ENCODE measurements around the gene NSD1. TPM values are rescaled to one million over a fixed set of nuclear protein-coding genes. Genes with fewer than 3 reads are reported as not detected.

The NSD1 gene
- total and polyA plus RNA-seq, 9 of the 15 experiments (the other 6 are each of a cell fraction or from before 2014, with no cell fraction given), result 3.8 to 51.0 (median 24.7) TPM

DNA sequence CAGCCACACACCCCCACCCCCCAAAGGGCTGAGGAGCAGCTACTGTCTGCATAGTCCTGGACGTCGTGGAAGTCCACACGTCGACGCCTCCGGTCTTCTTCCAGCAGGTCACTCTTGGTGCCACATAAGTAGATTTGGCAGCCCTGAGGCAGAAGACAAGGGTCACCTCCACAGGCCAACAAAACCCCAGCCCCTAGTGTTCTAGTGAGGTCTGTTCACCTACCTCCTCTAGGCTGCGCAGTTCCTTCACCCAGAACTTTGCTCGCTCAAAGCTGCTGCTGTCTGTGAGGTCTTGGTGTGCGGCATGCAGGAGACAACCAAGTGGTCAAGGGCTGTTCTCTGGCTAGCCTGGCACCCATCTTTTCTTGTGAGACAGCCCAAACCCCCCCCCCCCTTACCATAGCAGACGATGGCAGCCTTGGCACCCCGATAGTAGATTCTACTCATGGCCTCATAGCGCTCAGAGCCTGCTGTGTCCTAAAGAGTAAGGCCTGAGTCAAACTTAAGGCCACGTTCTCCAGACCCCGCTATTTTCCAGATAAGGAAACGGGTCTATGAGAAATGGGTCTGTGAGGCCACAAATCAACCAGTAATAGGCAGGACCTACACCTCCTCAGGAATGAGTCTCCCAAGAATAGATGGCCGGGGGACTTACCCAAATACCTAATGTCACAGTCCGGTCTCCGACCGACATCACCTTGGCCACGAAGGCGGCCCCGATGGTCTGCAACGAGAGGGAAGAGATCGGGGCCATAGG is 169.0 kb downstream of the NSD1 start (continued):
- TF ChIP-seq, protein P1, sequence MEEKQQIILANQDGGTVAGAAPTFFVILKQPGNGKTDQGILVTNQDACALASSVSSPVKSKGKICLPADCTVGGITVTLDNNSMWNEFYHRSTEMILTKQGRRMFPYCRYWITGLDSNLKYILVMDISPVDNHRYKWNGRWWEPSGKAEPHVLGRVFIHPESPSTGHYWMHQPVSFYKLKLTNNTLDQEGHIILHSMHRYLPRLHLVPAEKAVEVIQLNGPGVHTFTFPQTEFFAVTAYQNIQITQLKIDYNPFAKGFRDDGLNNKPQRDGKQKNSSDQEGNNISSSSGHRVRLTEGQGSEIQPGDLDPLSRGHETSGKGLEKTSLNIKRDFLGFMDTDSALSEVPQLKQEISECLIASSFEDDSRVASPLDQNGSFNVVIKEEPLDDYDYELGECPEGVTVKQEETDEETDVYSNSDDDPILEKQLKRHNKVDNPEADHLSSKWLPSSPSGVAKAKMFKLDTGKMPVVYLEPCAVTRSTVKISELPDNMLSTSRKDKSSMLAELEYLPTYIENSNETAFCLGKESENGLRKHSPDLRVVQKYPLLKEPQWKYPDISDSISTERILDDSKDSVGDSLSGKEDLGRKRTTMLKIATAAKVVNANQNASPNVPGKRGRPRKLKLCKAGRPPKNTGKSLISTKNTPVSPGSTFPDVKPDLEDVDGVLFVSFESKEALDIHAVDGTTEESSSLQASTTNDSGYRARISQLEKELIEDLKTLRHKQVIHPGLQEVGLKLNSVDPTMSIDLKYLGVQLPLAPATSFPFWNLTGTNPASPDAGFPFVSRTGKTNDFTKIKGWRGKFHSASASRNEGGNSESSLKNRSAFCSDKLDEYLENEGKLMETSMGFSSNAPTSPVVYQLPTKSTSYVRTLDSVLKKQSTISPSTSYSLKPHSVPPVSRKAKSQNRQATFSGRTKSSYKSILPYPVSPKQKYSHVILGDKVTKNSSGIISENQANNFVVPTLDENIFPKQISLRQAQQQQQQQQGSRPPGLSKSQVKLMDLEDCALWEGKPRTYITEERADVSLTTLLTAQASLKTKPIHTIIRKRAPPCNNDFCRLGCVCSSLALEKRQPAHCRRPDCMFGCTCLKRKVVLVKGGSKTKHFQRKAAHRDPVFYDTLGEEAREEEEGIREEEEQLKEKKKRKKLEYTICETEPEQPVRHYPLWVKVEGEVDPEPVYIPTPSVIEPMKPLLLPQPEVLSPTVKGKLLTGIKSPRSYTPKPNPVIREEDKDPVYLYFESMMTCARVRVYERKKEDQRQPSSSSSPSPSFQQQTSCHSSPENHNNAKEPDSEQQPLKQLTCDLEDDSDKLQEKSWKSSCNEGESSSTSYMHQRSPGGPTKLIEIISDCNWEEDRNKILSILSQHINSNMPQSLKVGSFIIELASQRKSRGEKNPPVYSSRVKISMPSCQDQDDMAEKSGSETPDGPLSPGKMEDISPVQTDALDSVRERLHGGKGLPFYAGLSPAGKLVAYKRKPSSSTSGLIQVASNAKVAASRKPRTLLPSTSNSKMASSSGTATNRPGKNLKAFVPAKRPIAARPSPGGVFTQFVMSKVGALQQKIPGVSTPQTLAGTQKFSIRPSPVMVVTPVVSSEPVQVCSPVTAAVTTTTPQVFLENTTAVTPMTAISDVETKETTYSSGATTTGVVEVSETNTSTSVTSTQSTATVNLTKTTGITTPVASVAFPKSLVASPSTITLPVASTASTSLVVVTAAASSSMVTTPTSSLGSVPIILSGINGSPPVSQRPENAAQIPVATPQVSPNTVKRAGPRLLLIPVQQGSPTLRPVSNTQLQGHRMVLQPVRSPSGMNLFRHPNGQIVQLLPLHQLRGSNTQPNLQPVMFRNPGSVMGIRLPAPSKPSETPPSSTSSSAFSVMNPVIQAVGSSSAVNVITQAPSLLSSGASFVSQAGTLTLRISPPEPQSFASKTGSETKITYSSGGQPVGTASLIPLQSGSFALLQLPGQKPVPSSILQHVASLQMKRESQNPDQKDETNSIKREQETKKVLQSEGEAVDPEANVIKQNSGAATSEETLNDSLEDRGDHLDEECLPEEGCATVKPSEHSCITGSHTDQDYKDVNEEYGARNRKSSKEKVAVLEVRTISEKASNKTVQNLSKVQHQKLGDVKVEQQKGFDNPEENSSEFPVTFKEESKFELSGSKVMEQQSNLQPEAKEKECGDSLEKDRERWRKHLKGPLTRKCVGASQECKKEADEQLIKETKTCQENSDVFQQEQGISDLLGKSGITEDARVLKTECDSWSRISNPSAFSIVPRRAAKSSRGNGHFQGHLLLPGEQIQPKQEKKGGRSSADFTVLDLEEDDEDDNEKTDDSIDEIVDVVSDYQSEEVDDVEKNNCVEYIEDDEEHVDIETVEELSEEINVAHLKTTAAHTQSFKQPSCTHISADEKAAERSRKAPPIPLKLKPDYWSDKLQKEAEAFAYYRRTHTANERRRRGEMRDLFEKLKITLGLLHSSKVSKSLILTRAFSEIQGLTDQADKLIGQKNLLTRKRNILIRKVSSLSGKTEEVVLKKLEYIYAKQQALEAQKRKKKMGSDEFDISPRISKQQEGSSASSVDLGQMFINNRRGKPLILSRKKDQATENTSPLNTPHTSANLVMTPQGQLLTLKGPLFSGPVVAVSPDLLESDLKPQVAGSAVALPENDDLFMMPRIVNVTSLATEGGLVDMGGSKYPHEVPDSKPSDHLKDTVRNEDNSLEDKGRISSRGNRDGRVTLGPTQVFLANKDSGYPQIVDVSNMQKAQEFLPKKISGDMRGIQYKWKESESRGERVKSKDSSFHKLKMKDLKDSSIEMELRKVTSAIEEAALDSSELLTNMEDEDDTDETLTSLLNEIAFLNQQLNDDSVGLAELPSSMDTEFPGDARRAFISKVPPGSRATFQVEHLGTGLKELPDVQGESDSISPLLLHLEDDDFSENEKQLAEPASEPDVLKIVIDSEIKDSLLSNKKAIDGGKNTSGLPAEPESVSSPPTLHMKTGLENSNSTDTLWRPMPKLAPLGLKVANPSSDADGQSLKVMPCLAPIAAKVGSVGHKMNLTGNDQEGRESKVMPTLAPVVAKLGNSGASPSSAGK (IDR thresholded peaks at IDR 0.05), result peak; percentile 14; the same call in 1 of the 2 replicates
- TF ChIP-seq, protein P2, sequence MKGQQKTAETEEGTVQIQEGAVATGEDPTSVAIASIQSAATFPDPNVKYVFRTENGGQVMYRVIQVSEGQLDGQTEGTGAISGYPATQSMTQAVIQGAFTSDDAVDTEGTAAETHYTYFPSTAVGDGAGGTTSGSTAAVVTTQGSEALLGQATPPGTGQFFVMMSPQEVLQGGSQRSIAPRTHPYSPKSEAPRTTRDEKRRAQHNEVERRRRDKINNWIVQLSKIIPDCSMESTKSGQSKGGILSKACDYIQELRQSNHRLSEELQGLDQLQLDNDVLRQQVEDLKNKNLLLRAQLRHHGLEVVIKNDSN (CRISPR knock-in tag; IDR thresholded peaks at IDR 0.05), result 0 out of 2 replicates have a peak, but pooled peaks have one; percentile 7
- TF ChIP-seq, protein P3, sequence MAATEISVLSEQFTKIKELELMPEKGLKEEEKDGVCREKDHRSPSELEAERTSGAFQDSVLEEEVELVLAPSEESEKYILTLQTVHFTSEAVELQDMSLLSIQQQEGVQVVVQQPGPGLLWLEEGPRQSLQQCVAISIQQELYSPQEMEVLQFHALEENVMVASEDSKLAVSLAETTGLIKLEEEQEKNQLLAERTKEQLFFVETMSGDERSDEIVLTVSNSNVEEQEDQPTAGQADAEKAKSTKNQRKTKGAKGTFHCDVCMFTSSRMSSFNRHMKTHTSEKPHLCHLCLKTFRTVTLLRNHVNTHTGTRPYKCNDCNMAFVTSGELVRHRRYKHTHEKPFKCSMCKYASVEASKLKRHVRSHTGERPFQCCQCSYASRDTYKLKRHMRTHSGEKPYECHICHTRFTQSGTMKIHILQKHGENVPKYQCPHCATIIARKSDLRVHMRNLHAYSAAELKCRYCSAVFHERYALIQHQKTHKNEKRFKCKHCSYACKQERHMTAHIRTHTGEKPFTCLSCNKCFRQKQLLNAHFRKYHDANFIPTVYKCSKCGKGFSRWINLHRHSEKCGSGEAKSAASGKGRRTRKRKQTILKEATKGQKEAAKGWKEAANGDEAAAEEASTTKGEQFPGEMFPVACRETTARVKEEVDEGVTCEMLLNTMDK (IDR thresholded peaks at IDR 0.05; ENCODE audit: borderline replicate concordance, insufficient read depth, low read depth, low read length, poor library complexity, severe bottlenecking), result peak; percentile 35
- TF ChIP-seq, protein P4, sequence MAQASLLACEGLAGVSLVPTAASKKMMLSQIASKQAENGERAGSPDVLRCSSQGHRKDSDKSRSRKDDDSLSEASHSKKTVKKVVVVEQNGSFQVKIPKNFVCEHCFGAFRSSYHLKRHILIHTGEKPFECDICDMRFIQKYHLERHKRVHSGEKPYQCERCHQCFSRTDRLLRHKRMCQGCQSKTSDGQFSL (CRISPR knock-in tag; IDR thresholded peaks at IDR 0.05), result peak; percentile 74; the same call in 1 of the 2 replicates
- TF ChIP-seq, protein P4 (tag; IDR thresholded peaks at IDR 0.05), result no peak
- TF ChIP-seq ZBTB7A (IDR thresholded peaks at IDR 0.05; ENCODE audit: borderline replicate concordance, control insufficient read depth, low read depth, low read length) (peak; percentile 38; the same call in 1 of the 2 replicates), NFE2L1 (tag; IDR thresholded peaks at IDR 0.05; ENCODE audit: borderline replicate concordance, low read depth) (no peak), ERF (CRISPR knock-in tag; IDR thresholded peaks at IDR 0.05) (no peak)

All from K562 (cell line).